ENCODE measurements around the gene NMBR.
"Not testable (repeated sequence)": the region's sequence is repeated elsewhere in the genome, so short reads cannot be mapped to it uniquely, and the experiment has no call there.

- TF ChIP-seq CTCF (conservative IDR thresholded peaks at IDR 0.05; ENCODE audit: low read depth, low read length); EZH2 (IDR thresholded peaks at IDR 0.05; ENCODE audit: borderline replicate concordance, low read depth, low read length, poor library complexity, severe bottlenecking): not testable (repeated sequence)
Observed at GRCh38 chr6:142104820-142105219, 42.1 kb downstream of the NMBR start.
